Ishikawa (cell line): ENCODE results near the gene ZC2HC1B.

Experiments used
- CEBPB ChIP-seq: IDR thresholded peaks from 2 replicates; pipeline ENCODE4 v1.6.1; 2012
- CREB1 ChIP-seq: IDR thresholded peaks from 2 replicates; pipeline ENCODE4 v1.6.1; 2012; ENCODE audit warnings: low read depth
- EGR1 ChIP-seq: IDR thresholded peaks from 2 replicates; pipeline ENCODE4 v1.6.1; 2012
- EP300 ChIP-seq: IDR thresholded peaks from 2 replicates; pipeline ENCODE4 v1.6.1; 2012; ENCODE audit warnings: borderline replicate concordance
- FOXM1 ChIP-seq: IDR thresholded peaks from 2 replicates; pipeline ENCODE4 v1.6.1; 2012; ENCODE audit warnings: low read depth, borderline replicate concordance
- MAX ChIP-seq: IDR thresholded peaks from 2 replicates; pipeline ENCODE4 v1.6.1; 2012
- NFIC ChIP-seq: IDR thresholded peaks from 2 replicates; pipeline ENCODE4 v1.6.1; 2012
- RAD21 ChIP-seq: IDR thresholded peaks from 2 replicates; pipeline ENCODE4 v1.6.1; 2012; ENCODE audit warnings: low read depth
- REST ChIP-seq: IDR thresholded peaks from 2 replicates; pipeline ENCODE4 v1.6.1; 2012; ENCODE audit warnings: low read depth, mild to moderate bottlenecking
- TAF1 ChIP-seq: IDR thresholded peaks from 2 replicates; pipeline ENCODE4 v1.6.1; 2012; ENCODE audit warnings: low read depth, mild to moderate bottlenecking
- TCF12 ChIP-seq: IDR thresholded peaks from 2 replicates; pipeline ENCODE4 v1.6.1; 2012; ENCODE audit warnings: low read depth
- TEAD4 ChIP-seq: IDR thresholded peaks from 2 replicates; pipeline ENCODE4 v1.6.1; 2012
- USF1 ChIP-seq: IDR thresholded peaks from 2 replicates; pipeline ENCODE4 v1.6.1; 2012
- YY1 ChIP-seq: IDR thresholded peaks from 2 replicates; pipeline ENCODE4 v1.6.1; 2012; ENCODE audit warnings: low read depth
- ZBTB7A ChIP-seq: IDR thresholded peaks from 2 replicates; pipeline ENCODE4 v1.6.1; 2012; ENCODE audit warnings: low read depth

Gene ZC2HC1B

GRCh38 chr6:143864234-143864633 is at the start of gene ZC2HC1B:
ZC2HC1B (plus strand) TSS chr6:143864474; CDS start chr6:143864540, 66 bp downstream.
- TF ChIP-seq EGR1 (no peak), EP300 (no peak), TEAD4 (no peak), NFIC (no peak), RAD21 (no peak), ZBTB7A (no peak), FOXM1 (no peak), MAX (no peak), REST (no peak), TAF1 (no peak), YY1 (no peak), USF1 (no peak), TCF12 (no peak)

GRCh38 chr6:143817621-143818020 is 46.7 kb upstream of the ZC2HC1B start:
- TF ChIP-seq RAD21 = no peak
- no peak for TF ChIP-seq TEAD4
- TF ChIP-seq EGR1 = no peak

- TF ChIP-seq EP300 (no peak), TAF1 (no peak), ZBTB7A (no peak), MAX (no peak), TEAD4 (no peak), CREB1 (no peak), NFIC (no peak), USF1 (no peak), REST (no peak), FOXM1 (no peak), CEBPB (no peak), RAD21 (no peak), TCF12 (no peak), YY1 (no peak), EGR1 (no peak)
Measured at GRCh38 chr6:143821359-143821758, 42.9 kb upstream of the ZC2HC1B start.

GRCh38 chr6:143822584-143823024 is 41.7 kb upstream of the ZC2HC1B start:
- TF ChIP-seq EGR1 (no peak), RAD21 (no peak), TCF12 (no peak), NFIC (no peak), EP300 (no peak), MAX (no peak), TAF1 (no peak), FOXM1 (no peak), ZBTB7A (no peak), YY1 (no peak), CREB1 (no peak), TEAD4 (no peak), USF1 (no peak), REST (no peak), CEBPB (no peak)
